Spleen (tissue), 11 donors: ENCODE measurements around the gene FGF18. TPM values are rescaled to one million over a fixed set of nuclear protein-coding genes. Genes with fewer than 3 reads are reported as not detected.

Experiments
- DNase-seq: peaks from one replicate; pipeline ENCODE4 v3.0.0-alpha.2; 2020
- H3K27ac ChIP-seq, 8 donors: fragments of 200-600 bp; sonication (generic) in 7 of 8; 1 replicate in 4 of 8; 2 replicates in 4 of 8; pipeline versions ENCODE4 v1.5.0 to v1.8.0; 2016 to 2021; ENCODE audit warnings: inconsistent platforms in 4 of 8, mild to moderate bottlenecking in 4 of 8, moderate library complexity in 1 of 8
- H3K27me3 ChIP-seq, 7 donors: fragments of 200-600 bp; sonication (generic) in 6 of 7; replicated peaks in 1 of 7; 1 replicate in 4 of 7; 2 replicates in 3 of 7; pipeline versions ENCODE4 v1.5.0 to v1.8.0; 2016 to 2021; ENCODE audit warnings: inconsistent platforms in 3 of 7, mild to moderate bottlenecking in 1 of 7
- H3K36me3 ChIP-seq, 6 donors: fragments of 200-600 bp; sonication (generic) in 5 of 6; 1 replicate in 4 of 6; 2 replicates in 2 of 6; pipeline versions ENCODE4 v1.5.0 to v1.8.0; 2016 to 2021; ENCODE audit warnings: inconsistent platforms in 2 of 6
- H3K4me1 ChIP-seq, 6 donors: fragments of 200-600 bp; sonication (generic) in 5 of 6; 1 replicate in 3 of 6; 2 replicates in 3 of 6; pipeline versions ENCODE4 v1.5.0 to v1.8.0; 2016 to 2021; ENCODE audit warnings: inconsistent platforms in 3 of 6
- H3K4me3 ChIP-seq, 8 donors: fragments of 200-600 bp; sonication (generic) in 7 of 8; 1 replicate in 4 of 8; 2 replicates in 4 of 8; pipeline versions ENCODE4 v1.5.0 to v1.8.0; 2016 to 2021; ENCODE audit warnings: inconsistent platforms in 4 of 8, mild to moderate bottlenecking in 4 of 8, moderate library complexity in 2 of 8
- H3K9me3 ChIP-seq, 8 donors: fragments of 200-600 bp; sonication (generic) in 7 of 8; 1 replicate in 4 of 8; 2 replicates in 4 of 8; pipeline versions ENCODE4 v1.5.0 to v1.8.0; 2016 to 2021; ENCODE audit warnings: inconsistent platforms in 4 of 8
- CTCF ChIP-seq, 11 experiments: fragments of 200-600 bp in 7 of 11; fragments of 450-650 bp in 4 of 11; sonication (generic) in 4 of 11; IDR thresholded peaks in 8 of 11; conservative IDR thresholded peaks in 3 of 11; 1 replicate in 7 of 11; 2 replicates in 4 of 11; pipeline versions ENCODE4 v1.4.0 to v1.8.0; 2016 to 2021; ENCODE audit warnings: antibody characterized with exemption in 11 of 11, inconsistent platforms in 4 of 11, mild to moderate bottlenecking in 1 of 11
- POLR2A ChIP-seq, 3 donors: fragments of 450-650 bp; IDR thresholded peaks; one replicate each; pipeline ENCODE4 v1.5.1; 2017; ENCODE audit warnings: antibody characterized with exemption in 3 of 3, mild to moderate bottlenecking in 1 of 3
- POLR2AphosphoS5 ChIP-seq, 3 donors: sonication (generic); formaldehyde crosslinking; IDR thresholded peaks; one replicate each; pipeline ENCODE4 v1.5.1; 2017; ENCODE audit warnings: antibody characterized with exemption in 3 of 3
- WGBS, 5 donors: extraction: QIAGEN DNeasy Blood & Tissue Kit in 3 of 5; methylation state at CpG; one replicate each; pipeline versions ENCODE4 v1.1.5 to v1.1.7; 2013 to 2018; 5-methylcytosine and 5-hydroxymethylcytosine counted together
- intact Hi-C: fragments of 100-400 bp; cut with DNase I; formaldehyde crosslinking; loops from one replicate; pipeline ENCODE4 v1.15.0; 2023; ENCODE audit warnings: low total_unique reads
- polyA plus RNA-seq, 3 donors: library from polyadenylated mRNA; stranded (reverse); fragments of 200-250 nt; gene quantifications; one replicate each; pipeline ENCODE4 v1.2.1, GENCODE V29; 2013
- total RNA-seq, 7 donors: library from RNA; depleted of rRNA in 3 of 7; stranded (reverse); fragments of >200 nt in 3 of 7; fragmentation: NEBNext Ultra II Directional in 4 of 7; extraction: Animal tissue kit (Norgen Biotek cat#: 25700) in 4 of 7; gene quantifications; one replicate each; pipeline versions ENCODE4 v1.1.0 to v1.2.1, GENCODE V29; 2016 to 2021
- donor health status: healthy with polysubstance abuse.
- donor health status: DM: no; HTN: no; CAD: no; lungs with moderate emphysema.
- donor health status: DM: no; HTN: no; CAD: no.
- donor health status: Bipolar disorder and iron deficiency.
- donor health status: healthy.
- donor health status: DM: no; HTN: no; CAD: no.
- donor health status: DM: yes; HTN: yes; CAD: no.

FGF18 gene
- total and polyA plus RNA-seq, 10 donors, result 0.22 to 0.74 (median 0.33) TPM; not detected in 1

DNA sequence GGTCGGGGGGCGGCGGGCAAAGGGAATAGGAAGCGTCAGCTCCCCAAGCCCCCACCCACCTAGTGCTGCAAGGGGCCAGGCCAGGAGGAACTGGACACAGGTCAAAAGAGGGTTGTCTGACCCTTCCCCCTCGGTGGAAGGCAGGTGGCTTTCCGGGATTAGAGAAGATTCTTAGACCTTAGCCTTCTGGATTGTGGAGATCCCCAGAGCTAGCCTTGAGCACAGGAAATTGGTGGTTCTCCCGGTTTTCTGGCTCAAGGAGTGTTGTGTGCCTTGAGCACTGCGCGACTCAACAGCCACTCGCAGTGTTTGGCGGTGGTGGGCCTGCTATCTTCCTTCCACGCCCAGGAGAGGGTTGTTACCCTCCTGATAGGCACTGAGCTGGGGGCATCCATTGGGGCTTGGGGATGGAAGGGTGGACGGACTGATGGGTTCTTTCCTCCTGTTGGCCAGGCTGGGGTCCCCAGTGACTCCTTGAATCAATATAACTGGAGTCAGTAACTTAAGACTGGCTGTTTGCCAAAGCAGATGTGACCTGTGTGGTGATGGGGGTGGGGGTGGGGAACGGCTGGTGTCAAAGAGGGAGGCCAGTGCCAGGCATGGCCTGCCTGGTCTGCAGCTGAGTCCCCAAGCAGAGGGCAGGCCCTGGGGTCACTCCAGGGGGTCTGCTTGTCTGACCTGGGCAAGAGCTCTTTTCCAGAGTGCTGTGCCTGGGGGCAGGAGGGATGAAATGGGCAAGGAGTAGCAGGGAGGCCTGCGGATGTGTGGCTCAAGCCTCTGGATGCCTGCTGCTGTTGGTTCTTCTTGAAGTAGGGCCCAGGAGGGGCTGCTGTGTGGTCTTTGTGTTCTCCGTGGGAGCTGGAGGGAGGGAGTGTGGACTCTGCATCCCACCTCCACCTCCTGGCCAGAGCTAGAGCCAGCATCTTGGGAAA lies 2.1 kb downstream of the FGF18 start:
- H3K27ac ChIP-seq, result no peak overlapping the region
- DNase-seq, result peak; percentile 59
- peaks cover 0 to 49% (median 33%) of the 10 kb centered on the region in 7 donors for H3K27me3 ChIP-seq
- H3K4me3 ChIP-seq, result peak overlapping the region in 1 of 8 donors; percentile 74
- TF ChIP-seq CTCF (IDR thresholded peaks at IDR 0.05 in 8 of 11, conservative IDR thresholded peaks at IDR 0.05 in 3 of 11) (no peak), POLR2A (IDR thresholded peaks at IDR 0.05) (no peak), POLR2AphosphoS5 (IDR thresholded peaks at IDR 0.05) (no peak)
- H3K9me3 ChIP-seq, result no peaks in the 10 kb centered on the region
- peaks cover 16 to 35% (median 32%) of the 10 kb centered on the region in 6 donors for H3K4me1 ChIP-seq
- WGBS, 5 donors, result 54 to 68% (median 65%) methylated on average over 9 to 16 of the region's 16 CpGs
- no peaks in the 10 kb centered on the region for H3K36me3 ChIP-seq
- intact Hi-C loops, result no loop called here

GRCh38 chr5:171422495-171422894 lies 3.0 kb downstream of the FGF18 start:
- H3K27ac ChIP-seq, result no peak overlapping the region
- H3K9me3 ChIP-seq, result no peaks in the 10 kb centered on the region
- TF ChIP-seq CTCF (IDR thresholded peaks at IDR 0.05 in 8 of 11, conservative IDR thresholded peaks at IDR 0.05 in 3 of 11) (no peak), POLR2A (IDR thresholded peaks at IDR 0.05) (no peak), POLR2AphosphoS5 (IDR thresholded peaks at IDR 0.05) (no peak)
- peaks cover 16 to 35% (median 32%) of the 10 kb centered on the region in 6 donors for H3K4me1 ChIP-seq
- H3K36me3 ChIP-seq, result no peaks in the 10 kb centered on the region
- intact Hi-C loops, result no loop called here
- DNase-seq, result no peak
- H3K4me3 ChIP-seq, result no peak overlapping the region
- 84 to 100% (median 97%) methylated on average over 1 to 2 of the region's 2 CpGs for WGBS, 5 donors
- peaks cover 0 to 49% (median 33%) of the 10 kb centered on the region in 7 donors for H3K27me3 ChIP-seq

DNA sequence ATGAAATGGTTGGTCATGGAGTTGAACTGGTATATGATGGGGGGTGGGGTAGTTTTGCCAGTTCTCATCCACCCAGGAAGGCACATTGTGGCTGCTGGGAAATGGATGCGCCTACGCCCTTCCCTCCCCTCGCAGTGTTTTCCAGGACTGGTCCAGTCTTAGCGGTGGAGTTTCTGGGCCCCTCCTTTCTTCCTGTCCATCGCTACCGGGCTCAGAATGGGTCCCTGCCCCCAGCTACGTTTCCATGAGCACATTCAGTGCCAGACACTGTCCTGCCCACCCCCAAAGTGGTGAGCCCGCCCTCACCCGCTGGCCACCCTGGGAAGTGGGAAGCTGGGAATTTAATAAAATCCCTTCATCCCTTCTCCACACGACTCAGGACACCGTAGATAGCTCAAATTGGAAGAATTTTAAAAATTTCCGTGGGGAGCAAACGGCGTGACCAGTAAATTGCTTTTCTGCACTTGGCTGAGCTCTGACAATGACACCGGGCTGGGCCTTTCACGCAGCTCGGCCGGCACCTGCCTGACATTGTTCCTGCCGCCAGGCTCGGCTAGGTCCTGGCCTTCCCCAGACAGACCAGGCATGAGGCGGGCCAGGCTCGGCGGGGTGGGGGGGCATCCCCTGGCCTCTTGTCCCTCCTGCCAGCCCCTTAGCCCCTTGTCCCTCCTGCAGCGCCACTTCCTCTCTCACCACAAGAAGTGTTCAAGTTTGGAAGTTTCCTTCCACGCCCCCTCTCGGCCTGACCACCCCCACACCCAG lies 3.6 kb downstream of the FGF18 start:
- no peaks in the 10 kb centered on the region for H3K36me3 ChIP-seq
- TF ChIP-seq CTCF (IDR thresholded peaks at IDR 0.05 in 8 of 11, conservative IDR thresholded peaks at IDR 0.05 in 3 of 11) (no peak), POLR2A (IDR thresholded peaks at IDR 0.05) (no peak), POLR2AphosphoS5 (IDR thresholded peaks at IDR 0.05) (no peak)
- no peak overlapping the region for H3K27ac ChIP-seq
- H3K9me3 ChIP-seq, result no peaks in the 10 kb centered on the region
- H3K4me1 ChIP-seq, result peaks cover 16 to 34% (median 32%) of the 10 kb centered on the region in 6 donors
- intact Hi-C loops, result no loop called here
- no peak overlapping the region for H3K4me3 ChIP-seq
- peaks cover 0 to 51% (median 33%) of the 10 kb centered on the region in 7 donors for H3K27me3 ChIP-seq
- WGBS, 5 donors, result 82 to 89% (median 86%) methylated on average over 24 to 26 of the region's 26 CpGs
- peak; percentile 61 for DNase-seq
